Stimulated activated CD4-positive, alpha-beta T cell treated with anti-CD3 and anti-CD28 coated beads, Interleukin-4, amount 100 ng/mL, for 48 hours (primary cell): ENCODE measurements around the gene NECAB3.

Source experiments
- DNase-seq, 2 donors: peaks; one replicate each; pipeline ENCODE4 v3.0.0-alpha.2; 2020; ENCODE audit warnings: low read depth in 2 of 2

Gene NECAB3

DNA sequence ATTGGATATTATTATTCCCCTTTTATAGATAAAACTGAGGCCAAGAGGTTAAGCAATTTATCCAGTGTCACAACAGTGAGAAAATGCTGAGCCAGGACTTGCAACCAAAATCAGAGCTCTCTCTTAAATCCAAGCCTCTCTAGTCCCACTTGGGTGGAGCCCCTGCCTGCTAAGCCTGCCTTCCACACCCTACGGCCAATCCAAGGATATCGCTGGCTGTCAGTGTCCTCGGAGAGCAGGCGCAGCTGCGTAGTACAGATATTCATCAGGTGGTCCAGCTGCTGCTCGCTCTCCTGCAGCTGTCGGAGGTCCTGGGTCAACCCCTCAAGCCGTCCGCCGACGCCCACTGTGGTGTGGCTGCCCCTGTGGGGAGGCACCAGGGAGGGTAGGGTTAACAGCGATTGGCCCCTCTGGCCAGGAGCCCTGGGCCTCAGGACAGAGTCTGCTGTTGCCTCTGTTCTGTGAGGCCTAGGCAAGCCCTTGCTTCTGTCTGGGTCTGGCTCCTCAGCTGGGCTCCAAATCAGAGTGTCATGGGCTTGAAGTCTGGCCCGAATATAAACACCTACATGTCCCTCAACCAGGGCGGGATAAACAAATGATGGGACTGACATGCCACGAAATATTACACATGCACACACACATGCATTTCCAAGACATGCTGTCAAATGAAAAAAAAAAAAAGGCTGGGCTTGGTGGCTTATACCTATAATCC lies 3.9 kb upstream of the NECAB3 start:
- no peak for DNase-seq

DNA sequence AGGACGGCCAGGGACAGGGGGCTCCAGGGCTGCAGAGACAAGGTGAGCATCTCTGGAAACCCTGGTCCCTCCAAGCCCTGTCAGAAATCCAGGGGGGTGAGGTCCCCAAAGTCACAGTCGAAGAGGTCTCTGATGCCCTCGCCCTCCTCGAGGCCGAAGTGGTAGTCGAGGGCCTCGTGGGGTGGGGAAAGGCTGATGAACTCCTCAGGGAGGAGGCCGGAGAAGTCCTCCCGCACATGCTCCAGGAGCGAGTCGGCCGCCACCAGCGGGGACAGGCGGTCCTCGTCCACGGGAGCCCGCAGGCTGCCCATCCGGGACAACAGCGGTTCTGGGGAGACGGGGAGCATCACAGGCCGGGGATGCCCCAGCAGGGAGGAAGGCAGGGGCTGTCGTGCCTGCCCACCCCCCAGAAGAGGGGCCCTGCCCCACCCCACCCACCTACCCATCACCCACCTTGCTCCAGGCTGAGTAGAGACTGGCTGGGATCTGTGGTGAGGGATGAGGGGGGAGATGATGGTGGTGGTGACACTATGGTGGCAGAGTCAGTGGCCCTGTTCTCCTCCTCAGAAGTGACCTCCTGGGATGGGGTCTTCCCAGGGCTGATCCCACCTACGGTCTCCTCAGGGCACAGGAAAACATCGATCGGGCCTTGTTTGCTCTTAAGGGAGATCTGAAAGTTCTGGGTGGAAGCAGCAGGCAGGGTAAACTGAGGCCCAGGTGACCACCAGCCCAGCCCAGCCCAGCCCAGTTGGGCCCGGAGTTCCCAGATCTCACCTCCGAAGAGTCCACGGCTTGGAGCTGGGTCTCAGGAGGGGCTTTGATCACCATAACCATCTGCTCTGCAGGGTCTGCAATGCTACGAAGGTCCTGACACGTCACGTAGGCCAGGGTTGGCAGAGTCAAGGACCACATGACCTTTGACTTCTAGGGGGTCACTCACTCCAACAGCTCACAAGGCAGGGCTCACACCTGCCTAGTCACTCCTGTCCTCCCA lies 2.7 kb upstream of the NECAB3 start:
- DNase-seq, result no peak

DNA sequence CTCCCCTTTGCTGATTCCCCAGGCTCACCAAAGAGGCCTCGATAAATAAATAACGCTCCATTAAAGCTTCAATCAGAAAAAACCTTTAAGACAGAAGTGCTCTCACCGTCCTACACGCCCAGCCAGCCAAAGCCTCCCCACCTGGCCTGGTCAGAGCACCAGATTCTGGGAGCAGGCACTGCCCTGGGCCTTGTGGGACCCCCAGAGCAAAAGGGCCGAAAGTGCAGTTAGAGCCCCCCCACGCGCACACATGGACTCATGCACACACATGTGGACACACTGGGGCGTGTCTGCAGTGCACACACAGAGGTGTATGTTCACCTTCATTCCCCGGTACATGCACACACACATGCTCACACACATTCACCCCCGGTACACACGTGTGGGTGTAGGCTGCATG lies 1.9 kb upstream of the NECAB3 start:
- DNase-seq, result no peak

DNA sequence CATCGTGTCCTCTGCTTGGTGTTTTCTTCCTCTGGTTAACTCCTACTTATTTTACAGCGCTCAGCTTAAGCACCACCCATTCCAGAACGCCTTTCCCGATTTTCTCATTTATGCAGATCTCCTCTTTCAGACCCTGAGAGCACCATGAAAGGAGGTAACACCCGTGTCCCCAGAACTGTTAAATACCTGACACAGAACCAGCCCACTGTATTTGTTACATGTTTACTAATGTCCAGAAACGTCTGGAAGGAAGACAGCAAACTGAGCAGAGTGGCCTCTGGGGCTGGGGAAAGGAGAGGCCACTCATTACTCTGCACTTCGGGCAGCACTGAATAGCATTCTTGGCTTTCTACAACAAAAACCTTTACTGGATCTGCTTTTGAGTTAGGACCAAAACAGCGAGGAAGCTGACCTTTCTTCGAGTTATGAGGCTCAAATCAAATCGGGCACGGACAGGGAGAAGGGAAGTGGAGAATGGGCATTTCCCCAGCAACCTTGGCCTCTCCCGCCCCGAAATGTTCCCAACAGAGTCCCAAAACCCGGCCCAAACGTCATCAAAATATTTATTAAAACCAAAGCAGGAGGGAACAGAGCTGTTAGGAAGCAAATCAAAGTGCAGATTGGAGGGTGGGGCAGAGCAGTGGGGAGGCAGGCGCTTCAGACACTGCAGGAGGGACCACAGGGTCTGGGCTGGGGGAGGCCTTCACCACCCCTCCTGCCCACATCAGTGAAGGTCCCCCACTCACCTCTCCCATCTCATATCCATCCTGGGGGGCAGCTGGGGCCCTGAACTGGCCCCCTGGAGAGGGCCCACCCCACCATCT lies 1.1 kb upstream of the NECAB3 start:
- no peak for DNase-seq

DNA sequence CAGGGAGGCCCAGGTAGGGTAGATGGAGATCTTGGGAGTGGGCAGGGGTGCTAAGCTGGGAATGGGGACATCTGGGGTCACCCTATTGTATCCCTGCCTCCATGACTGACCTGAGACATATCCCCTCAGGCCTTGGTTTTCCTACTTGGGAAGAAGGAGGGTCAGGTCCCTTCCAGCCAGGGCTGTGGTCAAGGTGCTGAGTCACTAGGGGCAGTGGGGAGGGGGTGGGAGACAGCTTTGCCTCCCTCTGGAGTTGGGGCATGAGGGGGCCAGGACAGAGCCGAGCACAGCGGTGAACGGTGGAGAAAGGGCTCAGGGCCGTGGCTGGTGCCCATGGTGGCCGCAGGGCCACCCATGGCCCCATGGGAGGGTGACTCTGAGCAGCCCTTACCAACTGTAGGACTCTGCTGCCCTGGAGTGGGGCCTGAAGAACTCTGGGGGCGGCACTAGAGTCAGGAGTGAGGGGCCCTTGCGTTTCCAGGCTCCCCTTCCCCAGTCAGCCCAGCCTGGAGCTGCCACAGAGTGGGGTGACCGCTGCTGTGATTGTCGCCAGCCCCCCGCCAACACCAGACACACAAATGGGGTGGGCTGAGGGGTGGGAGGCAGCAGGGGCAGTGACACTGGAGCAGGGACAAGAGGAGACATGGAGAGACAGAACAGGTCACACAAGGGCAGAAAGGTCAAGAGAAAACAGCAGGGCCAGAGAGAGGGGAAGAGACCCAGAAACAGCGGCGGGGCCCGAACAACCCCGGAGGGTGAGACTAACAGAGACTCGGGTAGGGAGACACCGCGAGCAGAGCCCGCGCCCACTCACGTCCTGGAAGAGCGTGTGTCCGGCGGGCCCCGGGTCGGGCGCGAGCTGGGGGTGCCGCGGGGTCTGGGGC lies 576 bp downstream of the NECAB3 start:
- no peak for DNase-seq

DNA sequence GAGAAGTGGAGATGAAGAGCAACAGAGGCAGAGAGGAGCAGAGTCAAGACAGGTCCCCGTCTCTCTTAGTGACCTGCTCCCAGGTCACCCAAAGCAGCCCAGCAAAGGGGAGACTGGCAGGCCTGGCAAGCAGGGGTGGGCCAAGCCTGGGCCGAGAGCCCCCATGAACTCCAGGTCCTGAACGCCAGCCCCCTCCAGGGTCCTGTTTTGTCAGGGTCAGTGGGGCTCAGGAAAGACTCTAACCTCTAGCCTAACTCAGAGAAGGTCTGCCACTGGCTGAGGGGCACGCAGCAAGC lies 1.2 kb downstream of the NECAB3 start:
- DNase-seq, result no peak

DNA sequence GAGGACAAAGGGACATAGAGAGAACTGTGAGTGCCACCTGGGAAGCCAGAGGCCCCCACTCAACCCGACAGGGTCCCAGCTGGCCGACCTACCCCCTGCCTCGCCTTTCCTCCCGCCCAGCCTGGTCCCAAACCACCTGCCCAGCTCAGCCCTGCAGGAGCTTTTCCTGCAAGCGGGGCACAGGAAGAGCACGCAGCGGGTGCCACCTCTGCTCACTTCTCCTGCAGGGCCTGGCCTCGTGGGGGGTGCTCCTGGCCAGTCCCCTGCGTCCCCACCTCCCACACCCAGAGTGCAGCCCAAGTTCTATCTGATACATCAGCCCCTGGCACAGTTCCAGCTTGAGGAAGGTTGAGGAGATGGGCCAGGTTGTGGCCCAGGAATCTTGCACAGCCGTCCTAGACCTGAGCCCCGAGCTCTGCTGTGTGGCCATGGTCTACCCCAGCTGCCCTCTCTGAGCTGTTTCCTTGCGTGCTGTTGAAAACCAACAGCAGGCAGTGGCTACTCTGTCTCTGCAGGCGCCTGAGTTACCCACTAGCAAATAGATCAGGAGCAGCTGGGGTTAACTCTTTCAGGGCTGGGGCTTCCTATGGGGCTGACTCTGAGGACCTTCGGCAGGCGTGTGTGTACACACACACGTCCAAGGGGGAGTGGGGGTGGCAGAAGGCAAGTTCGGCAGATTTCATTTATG lies 1.7 kb downstream of the NECAB3 start:
- DNase-seq, result no peak

DNA sequence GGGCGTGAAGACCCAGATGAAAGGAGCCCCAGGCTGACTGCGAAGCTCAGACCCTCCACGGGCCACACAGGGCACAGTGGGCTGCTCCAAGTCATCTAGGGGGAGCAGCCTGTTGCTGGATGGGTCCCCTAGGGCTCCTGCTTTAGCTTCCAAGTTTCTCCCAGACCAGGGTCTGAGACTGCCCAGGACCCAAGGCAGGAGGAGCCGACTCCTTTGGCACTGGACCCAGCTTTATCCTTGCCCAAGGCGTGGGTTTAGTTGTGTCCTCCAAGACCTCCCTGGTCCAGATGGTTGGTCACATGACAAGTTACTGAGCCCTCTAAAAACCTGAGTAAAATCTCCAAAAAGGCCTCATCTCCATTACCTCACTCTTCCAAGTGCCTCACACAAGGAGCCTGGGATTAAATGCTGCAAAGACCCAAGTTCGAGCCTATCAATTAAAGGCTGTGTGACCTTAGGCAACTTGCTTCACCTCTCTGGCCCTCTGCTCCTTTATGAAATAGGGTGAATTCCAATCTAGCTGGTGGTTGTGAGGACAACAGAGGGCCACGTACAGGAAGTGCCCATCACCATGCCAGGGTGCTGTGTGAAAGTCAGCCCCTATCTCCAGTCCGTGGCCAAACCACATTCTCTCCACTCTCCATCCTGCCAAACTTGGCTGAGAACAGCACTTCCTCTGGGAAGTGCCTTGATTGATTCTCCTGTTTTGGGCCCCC lies 2.5 kb downstream of the NECAB3 start:
- DNase-seq, result no peak

DNA sequence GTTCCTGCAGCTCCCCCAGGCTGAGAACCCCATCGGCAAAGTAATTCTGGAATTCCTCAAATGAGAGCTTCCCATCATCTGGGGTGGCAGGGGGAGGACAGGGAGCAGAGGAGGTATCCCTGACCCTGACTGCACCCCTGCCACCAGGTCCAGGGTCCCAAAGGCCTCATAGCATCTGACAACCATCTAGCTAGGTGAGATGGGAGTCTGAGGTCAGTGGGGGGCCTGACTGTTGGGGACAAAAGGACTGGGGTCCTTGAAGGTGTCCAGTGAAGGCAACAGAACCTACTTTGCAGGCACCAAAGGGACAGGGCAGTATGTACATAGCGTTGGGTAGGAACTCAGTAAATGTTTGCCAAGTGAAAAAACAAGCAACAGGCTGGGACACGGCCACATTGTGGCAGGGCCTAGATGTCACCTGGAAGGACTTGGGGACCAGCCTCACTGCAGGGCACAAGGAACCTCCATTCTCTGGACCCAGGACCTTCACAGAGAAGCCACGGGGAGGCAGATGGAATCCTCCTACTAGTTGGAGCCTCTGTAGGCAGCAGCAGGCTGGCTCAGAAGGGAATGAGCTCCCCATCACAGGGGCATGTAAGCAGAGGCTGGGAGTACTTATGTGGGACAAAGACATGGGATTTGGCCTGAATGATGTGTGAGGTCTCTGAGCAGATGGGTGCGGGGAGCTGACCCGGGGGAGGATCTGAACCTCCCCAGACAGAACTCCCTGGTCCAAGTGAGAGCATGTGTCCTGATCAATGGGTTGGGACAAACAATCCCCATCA lies 3.3 kb downstream of the NECAB3 start:
- DNase-seq, result no peak

DNA sequence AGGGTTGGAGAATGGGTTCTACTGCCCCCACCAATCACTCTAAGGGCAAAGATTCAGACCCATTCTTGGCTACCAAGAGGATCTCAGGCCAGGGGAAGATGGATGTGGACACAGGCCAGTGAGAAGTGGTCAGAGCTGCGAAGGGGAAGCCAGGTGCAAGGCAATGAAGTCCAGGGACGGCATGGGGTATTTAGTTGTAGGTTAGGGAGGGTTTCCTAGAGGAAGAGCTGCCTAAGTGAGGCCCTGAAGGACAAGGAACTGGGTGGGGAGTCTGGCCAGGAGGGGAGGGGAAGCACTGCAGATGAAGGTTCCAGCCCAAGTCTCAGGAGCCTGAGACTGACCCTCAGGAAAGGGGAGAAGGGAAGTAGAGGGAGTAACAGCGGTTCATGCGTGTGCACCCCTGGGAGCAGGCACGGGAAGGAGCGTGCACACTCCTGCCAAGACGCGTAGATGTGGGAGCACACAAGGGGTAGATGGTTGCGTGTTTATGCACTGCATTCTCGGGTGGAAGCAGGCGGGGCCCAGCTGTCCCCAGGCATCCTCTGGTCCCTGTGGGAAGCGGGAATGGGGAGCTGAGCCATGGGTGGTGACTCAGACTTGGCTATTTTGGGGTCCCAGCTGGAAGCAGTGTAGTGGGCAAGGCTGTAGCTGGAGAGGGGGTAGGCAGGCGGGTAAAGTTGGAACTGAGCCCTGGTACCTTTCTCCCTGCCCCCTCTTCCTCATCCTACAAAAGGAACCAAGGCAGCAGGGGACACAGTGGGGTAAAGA lies 4.2 kb downstream of the NECAB3 start:
- no peak for DNase-seq

DNA sequence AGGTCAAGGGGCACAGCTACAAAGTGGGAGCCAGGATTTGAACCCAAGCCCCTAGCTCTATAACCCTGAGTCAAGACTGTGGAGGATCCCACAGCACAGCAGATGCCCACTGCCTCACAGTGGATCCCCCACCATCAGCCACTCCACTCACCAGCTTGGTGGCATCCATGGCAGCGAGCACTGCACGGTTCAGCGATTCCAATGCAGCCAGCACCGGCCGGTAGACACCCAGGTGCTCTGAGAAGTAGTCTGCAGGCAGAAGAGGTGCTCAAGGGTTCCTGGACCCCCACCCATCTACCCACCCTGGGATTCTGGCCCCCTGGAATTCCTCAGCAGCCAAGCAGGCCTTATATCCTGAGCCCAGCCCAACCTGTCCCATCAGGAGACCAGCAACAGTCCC lies 5.0 kb downstream of the NECAB3 start:
- DNase-seq, result no peak

DNA sequence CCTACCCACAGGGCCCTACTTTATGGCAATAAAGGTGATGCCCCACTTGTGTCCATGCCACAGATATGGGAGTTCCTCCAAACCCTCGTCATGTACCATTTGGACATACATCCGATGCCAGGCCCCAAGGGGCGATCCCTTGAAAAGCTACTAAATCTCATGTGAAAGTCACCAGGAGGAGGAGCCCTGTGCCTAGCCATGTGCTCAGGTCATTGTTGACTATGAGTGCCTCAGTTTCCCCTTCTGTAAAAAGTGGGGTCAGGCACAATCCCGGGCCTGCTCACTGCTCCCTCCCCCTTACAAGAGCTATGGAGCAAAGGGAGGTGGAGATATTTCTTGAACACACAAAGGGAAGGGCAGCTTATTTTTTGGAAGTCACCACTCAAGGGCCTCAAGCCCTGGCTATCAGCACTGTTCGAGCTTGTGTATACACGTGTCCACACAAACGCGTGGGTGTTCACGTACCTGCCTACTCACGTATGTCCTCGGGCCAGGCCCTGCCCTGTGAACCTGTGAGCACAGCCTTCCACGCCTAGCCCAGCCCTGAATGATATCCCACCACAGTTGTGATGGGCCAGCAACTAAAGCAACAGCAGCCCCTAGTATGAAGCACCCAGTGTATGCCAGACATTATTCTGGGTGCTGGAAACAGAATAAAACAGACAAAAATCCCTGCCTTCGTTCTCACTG lies 5.6 kb downstream of the NECAB3 start:
- DNase-seq, result no peak

DNA sequence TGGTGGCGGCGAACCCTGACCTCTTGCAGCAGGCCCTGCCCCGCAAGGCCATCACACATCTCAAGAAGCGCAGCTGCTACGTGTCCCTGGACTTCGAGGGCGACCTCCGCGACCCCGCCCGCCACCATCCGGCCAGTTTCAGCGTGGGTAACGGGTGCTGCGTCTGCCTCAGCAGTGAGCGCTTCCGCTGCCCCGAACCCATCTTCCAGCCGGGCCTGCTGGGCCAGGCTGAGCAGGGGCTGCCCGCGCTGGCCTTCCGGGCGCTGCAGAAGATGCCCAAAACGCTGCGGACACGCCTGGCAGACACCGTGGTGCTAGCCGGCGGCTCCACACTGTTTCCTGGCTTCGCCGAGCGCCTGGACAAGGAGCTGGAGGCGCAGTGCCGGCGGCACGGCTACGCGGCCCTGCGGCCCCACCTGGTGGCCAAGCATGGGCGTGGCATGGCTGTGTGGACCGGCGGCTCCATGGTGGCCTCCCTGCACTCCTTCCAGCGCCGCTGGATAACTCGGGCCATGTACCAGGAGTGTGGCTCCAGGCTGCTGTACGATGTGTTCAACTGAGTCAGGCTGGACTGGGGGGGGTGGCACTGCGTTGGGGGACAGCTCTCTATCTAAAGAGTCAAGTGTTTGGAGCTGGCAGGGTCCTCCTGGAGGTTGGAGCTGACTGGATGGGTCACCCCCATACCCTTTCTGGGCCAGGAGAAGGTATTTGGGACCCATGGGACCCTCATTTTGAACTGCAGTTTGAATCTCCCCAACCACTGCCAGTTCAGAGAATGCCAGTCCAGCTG lies 6.4 kb downstream of the NECAB3 start:
- peak; percentile 71 to 74 for DNase-seq

DNA sequence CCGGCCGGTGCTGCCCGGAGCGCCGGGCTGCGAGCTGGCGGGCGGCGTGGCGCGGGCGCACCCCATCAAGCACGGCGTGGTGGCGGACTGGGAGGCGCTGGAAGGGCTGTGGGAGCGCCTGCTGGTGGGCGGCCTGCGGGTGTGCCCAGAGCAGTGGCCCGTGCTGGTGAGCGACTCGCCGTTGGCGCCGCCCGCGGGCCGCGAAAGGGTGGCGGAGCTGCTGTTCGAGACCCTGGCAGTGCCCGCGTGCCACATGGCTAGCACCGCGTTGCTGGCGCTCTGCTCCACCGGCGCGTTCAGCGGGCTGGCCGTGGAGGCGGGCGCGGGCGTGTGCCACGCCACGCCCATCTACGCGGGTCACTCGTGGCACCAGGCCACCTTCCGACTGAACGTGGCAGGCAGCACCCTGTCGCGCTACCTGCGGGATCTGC lies 7.0 kb downstream of the NECAB3 start:
- no peak for DNase-seq

DNA sequence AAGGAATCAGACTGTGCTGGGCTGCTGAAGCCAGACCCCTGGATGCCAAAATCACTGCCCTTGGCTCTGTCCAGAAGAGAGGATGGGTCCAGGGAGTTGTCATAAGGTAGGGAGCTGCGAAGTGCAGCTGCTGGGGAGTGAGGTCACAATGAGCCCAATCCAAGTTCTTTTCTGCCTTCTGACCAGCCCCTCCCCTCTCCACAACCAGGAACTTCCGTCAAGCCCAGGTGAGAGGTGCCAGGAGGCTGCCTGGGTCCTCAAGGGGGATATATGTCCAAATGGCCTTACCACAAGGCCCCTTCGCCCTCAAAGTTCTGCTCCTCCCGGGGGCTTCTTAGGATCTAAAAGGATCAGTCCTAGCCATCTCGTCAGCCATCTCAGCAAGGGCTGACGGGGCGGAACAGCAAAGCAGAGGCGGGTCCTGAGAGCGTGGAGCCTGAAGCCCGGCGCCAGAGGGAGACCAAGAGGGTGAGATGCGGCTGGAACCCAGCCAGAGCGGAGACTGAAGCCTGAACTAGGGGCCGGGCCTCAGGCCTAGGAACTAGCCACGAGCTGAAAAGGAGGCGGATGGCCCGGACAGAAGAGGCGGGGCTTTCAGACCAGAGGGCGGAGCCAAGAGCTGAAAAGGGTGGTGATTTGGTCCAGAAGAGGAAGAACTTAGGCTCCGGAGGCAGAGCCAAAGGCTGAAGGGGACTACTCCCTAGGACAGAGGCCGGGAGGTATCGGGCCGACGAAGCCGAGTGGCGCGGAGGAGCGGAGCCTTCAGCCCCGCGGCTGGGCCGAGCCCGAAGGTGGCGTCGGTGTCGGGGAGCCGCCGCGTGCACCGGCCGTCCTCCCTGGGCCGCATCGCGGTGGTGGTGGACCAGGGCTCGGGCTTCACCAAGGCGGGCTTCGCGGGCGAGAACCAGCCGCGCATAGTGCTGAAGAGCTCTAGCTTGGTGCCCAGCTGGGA lies 7.7 kb downstream of the NECAB3 start, which contains the start of gene ACTL10:
Gene ACTL10 (plus strand): TSS at position 651 of the 952 bp plus-strand sequence. CDS start 555 bp downstream, outside the sequence.
- DNase-seq, result peak; percentile 76 to 84

DNA sequence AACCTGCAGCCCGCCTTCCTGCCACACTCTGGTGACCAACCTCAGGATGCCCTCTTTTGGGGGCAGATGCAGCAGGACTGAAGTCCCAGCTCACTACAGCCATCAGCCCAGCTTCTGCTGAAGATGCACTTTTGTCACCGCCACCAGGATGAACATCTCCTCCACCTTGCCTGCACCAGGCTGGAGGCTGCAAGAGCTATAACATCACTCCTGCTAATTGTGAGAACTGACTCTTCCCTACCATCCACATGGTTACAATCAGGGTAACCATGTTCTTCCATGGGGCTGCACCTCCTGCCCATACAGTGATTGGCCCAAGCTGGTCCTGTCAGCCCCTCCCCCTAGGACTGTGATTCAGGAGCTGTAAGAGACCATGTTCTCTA lies 9.5 kb downstream of the NECAB3 start:
- DNase-seq, result no peak
